ENCODE measurements around the gene CHN2. TPM values are rescaled to one million over a fixed set of nuclear protein-coding genes. Genes with fewer than 3 reads are reported as not detected.
"Not testable (repeated sequence)": the region's sequence is repeated elsewhere in the genome, so short reads cannot be mapped to it uniquely, and the experiment has no call there.

The CHN2 gene
- total RNA-seq, 1 experiment from 2014 or later, result 2.1 TPM

- ChIA-PET RAD21 (ENCODE audit: low non-redundant PET in 1 of 2, low total read pairs in 2 of 2, uncharacterized antibody in 2 of 2, unreplicated experiment in 2 of 2) (no interaction called here), POLR2A (no interaction called here), CTCF (no interaction called here)
- Histone ChIP-seq H2AFZ (ENCODE audit: low read depth, low read length, poor library complexity, severe bottlenecking) (no peak overlapping the region), H3K27ac (ENCODE audit: low read depth, low read length) (no peak overlapping the region), H3K4me1 (ENCODE audit: control insufficient read depth in 1 of 2, insufficient read depth in 2 of 2, low read length in 2 of 2) (peaks cover 0 to 6% of the 10 kb centered on the region in 2 experiments; a peak in 2 of 4 replicates), H3K79me2 (ENCODE audit: insufficient read depth, low read length) (no peaks in the 10 kb centered on the region), H3K9me3 (ENCODE audit: control insufficient read depth in 1 of 2, insufficient read depth in 1 of 2, low read depth in 1 of 2, low read length in 2 of 2) (no peaks in the 10 kb centered on the region), H3K27me3 (ENCODE audit: insufficient read depth, low read length) (no peaks in the 10 kb centered on the region), H3K4me3 (replicated peaks in 1 of 2; ENCODE audit: low read depth in 1 of 2, low read length in 2 of 2) (no peak overlapping the region), H3K9me2 (ENCODE audit: insufficient read depth) (no peaks in the 10 kb centered on the region; the same call in 1 of the 2 replicates), H3K4me2 (ENCODE audit: low read length) (no peak overlapping the region), H3K36me3 (ENCODE audit: control insufficient read depth in 1 of 2, insufficient read depth in 2 of 2, low read length in 2 of 2) (no peaks in the 10 kb centered on the region), H3K9ac (ENCODE audit: low read length) (no peak overlapping the region), H4K20me1 (ENCODE audit: insufficient read depth) (no peaks in the 10 kb centered on the region)
- DNase-seq (ENCODE audit: low read depth, low spot score), result no peak
- ATAC-seq, result no peak
- BruUV-seq (replicated peaks), result no TSS peak
- intact Hi-C loops (cut with micrococcal nuclease), result no loop called here
- no peak for TF ChIP-seq POLR2A (IDR thresholded peaks at IDR 0.05; ENCODE audit: borderline replicate concordance, extremely low read depth, insufficient read depth, insufficient read length)
These were observed 14.1 kb downstream of the CHN2 start for GRCh38 chr7:29208410-29209250.

- ChIA-PET POLR2A (no interaction called here), RAD21 (ENCODE audit: low non-redundant PET in 1 of 2, low total read pairs in 2 of 2, uncharacterized antibody in 2 of 2, unreplicated experiment in 2 of 2) (no interaction called here), CTCF (no interaction called here)
- no peak for ATAC-seq
- intact Hi-C loops (cut with micrococcal nuclease), result no loop called here
- Histone ChIP-seq H3K4me2 (ENCODE audit: low read length) (no peak overlapping the region), H4K20me1 (ENCODE audit: insufficient read depth) (no peaks in the 10 kb centered on the region), H3K4me1 (ENCODE audit: control insufficient read depth in 1 of 2, insufficient read depth in 2 of 2, low read length in 2 of 2) (peaks cover 0 to 6% of the 10 kb centered on the region in 2 experiments; a peak in 2 of 4 replicates), H3K4me3 (replicated peaks in 1 of 2; ENCODE audit: low read depth in 1 of 2, low read length in 2 of 2) (no peak overlapping the region), H3K9me2 (ENCODE audit: insufficient read depth) (no peaks in the 10 kb centered on the region; the same call in 1 of the 2 replicates), H3K27me3 (ENCODE audit: insufficient read depth, low read length) (no peaks in the 10 kb centered on the region), H3K9ac (ENCODE audit: low read length) (no peak overlapping the region), H2AFZ (ENCODE audit: low read depth, low read length, poor library complexity, severe bottlenecking) (no peak overlapping the region), H3K27ac (ENCODE audit: low read depth, low read length) (no peak overlapping the region), H3K79me2 (ENCODE audit: insufficient read depth, low read length) (no peaks in the 10 kb centered on the region), H3K9me3 (ENCODE audit: control insufficient read depth in 1 of 2, insufficient read depth in 1 of 2, low read depth in 1 of 2, low read length in 2 of 2) (no peaks in the 10 kb centered on the region), H3K36me3 (ENCODE audit: control insufficient read depth in 1 of 2, insufficient read depth in 2 of 2, low read length in 2 of 2) (no peaks in the 10 kb centered on the region)
- no peak for DNase-seq (ENCODE audit: low read depth, low spot score)
- no peak for TF ChIP-seq RAD21 (IDR thresholded peaks at IDR 0.05; ENCODE audit: low read depth)
- TF ChIP-seq POLR2AphosphoS5 (IDR thresholded peaks at IDR 0.05; ENCODE audit: low read depth, low read length), result no peak
- TF ChIP-seq TCF7L2 (IDR thresholded peaks at IDR 0.05; ENCODE audit: borderline replicate concordance, extremely low read depth, insufficient read depth, insufficient read length), result no peak
- no peak for TF ChIP-seq ELF1 (IDR thresholded peaks at IDR 0.05; ENCODE audit: borderline replicate concordance, low read depth)
- no peak for TF ChIP-seq CBX3 (IDR thresholded peaks at IDR 0.05; ENCODE audit: low read depth)
- no peak for TF ChIP-seq EZH2 (IDR thresholded peaks at IDR 0.05)
- TF ChIP-seq SIN3A (IDR thresholded peaks at IDR 0.05; ENCODE audit: low read depth), result no peak
- TF ChIP-seq CEBPB (IDR thresholded peaks at IDR 0.05; ENCODE audit: low read depth), result no peak
- no peak for TF ChIP-seq ATF3 (IDR thresholded peaks at IDR 0.05)
- no peak for TF ChIP-seq SRF (IDR thresholded peaks at IDR 0.05; ENCODE audit: low read depth)
- BruUV-seq (replicated peaks), result no TSS peak
These were observed 15.2 kb downstream of the CHN2 start for GRCh38 chr7:29209745-29210144.

- H3K4me1 ChIP-seq (ENCODE audit: control insufficient read depth in 1 of 2, insufficient read depth in 2 of 2, low read length in 2 of 2), result not testable (repeated sequence)
These were observed 18.2 kb downstream of the CHN2 start for GRCh38 chr7:29212736-29213135.

More at GRCh38 chr7:29212736-29213135, 18.2 kb downstream of the CHN2 start:
- H4K20me1 ChIP-seq (ENCODE audit: insufficient read depth); H3K4me2 ChIP-seq (ENCODE audit: low read length); CTCF ChIA-PET; H2AFZ ChIP-seq (ENCODE audit: low read depth, low read length, poor library complexity, severe bottlenecking); DNase-seq (ENCODE audit: low read depth, low spot score); H3K9ac ChIP-seq (ENCODE audit: low read length); H3K4me3 ChIP-seq (replicated peaks in 1 of 2; ENCODE audit: low read depth in 1 of 2, low read length in 2 of 2); ATAC-seq; RAD21 ChIA-PET (ENCODE audit: low non-redundant PET in 1 of 2, low total read pairs in 2 of 2, uncharacterized antibody in 2 of 2, unreplicated experiment in 2 of 2); POLR2A ChIA-PET; intact Hi-C loops (cut with micrococcal nuclease); H3K79me2 ChIP-seq (ENCODE audit: insufficient read depth, low read length); H3K27me3 ChIP-seq (ENCODE audit: insufficient read depth, low read length); H3K9me3 ChIP-seq (ENCODE audit: control insufficient read depth in 1 of 2, insufficient read depth in 1 of 2, low read depth in 1 of 2, low read length in 2 of 2); H3K36me3 ChIP-seq (ENCODE audit: control insufficient read depth in 1 of 2, insufficient read depth in 2 of 2, low read length in 2 of 2); BruUV-seq (replicated peaks); H3K9me2 ChIP-seq (ENCODE audit: insufficient read depth); H3K27ac ChIP-seq (ENCODE audit: low read depth, low read length): not testable (repeated sequence)

Measured in HCT116 (cell line).